ENCODE measurements around the gene ST13.
"Not testable (repeated sequence)": the region's sequence is repeated elsewhere in the genome, so short reads cannot be mapped to it uniquely, and the experiment has no call there.

Gene ST13

DNA sequence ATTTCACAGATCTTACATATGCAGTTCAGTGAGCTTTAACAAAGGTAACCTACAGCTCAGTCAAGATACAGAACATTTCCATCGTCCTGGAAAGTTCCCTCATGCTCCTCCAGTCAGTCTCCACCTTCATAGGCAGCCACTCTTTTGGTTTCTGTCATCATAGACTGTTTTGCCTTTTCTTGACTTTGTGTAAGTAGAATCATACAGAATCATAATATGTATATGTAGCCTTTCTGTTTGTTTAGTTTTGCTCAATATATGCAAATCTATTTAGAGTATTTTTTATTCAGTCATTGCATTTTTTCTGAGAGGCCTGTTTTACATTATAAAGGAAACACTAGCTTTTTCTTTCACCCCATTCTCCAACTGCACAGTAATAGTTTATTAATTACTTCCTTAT, 20.5 kb upstream of the ST13 start:
- H4K8ac ChIP-seq (ENCODE audit: low read depth, low read length), result no peak overlapping the region
- no peaks in the 10 kb centered on the region for H3K27me3 ChIP-seq (ENCODE audit: insufficient read depth, low read length)
- H2AK5ac ChIP-seq (ENCODE audit: low read length), result no peak overlapping the region
- H4K91ac ChIP-seq (ENCODE audit: low read depth, low read length), result no peak overlapping the region
- H3K9me3 ChIP-seq (ENCODE audit: insufficient read depth, low read depth, low read length), result no peaks in the 10 kb centered on the region
- no peak overlapping the region for H4K12ac ChIP-seq (ENCODE audit: low read depth, low read length)
- no peaks in the 10 kb centered on the region for H3K79me1 ChIP-seq (ENCODE audit: low read length)
- H2BK5ac ChIP-seq (ENCODE audit: low read depth, low read length, poor library complexity), result no peak overlapping the region
- H3K4ac ChIP-seq (ENCODE audit: low read depth, low read length), result no peak overlapping the region
- no peak overlapping the region for H3K23ac ChIP-seq (ENCODE audit: low read length)
- no CpG with 5 or more reads among the region's 1 CpG for WGBS (ENCODE audit: extremely low coverage, insufficient coverage, insufficient read length)
- no peak overlapping the region for H3K27ac ChIP-seq (ENCODE audit: low read depth, low read length)
- no peak overlapping the region for H3K18ac ChIP-seq (ENCODE audit: low read length)
- no peak overlapping the region for H2BK120ac ChIP-seq (ENCODE audit: insufficient read depth, low read length, poor library complexity)
- no peaks in the 10 kb centered on the region for H3K79me2 ChIP-seq (ENCODE audit: control insufficient read depth, insufficient read depth, low read length, poor library complexity)
- DNase-seq, result no peak
- H3K4me3 ChIP-seq (ENCODE audit: low read depth, low read length), result no peak overlapping the region
- no peaks in the 10 kb centered on the region for H3K4me1 ChIP-seq (ENCODE audit: control insufficient read depth in 1 of 2, insufficient read depth in 2 of 2, low read length in 2 of 2)
- H3K9ac ChIP-seq (ENCODE audit: low read length), result no peak overlapping the region
- no peak overlapping the region for H2AFZ ChIP-seq (ENCODE audit: insufficient read depth, low read length, poor library complexity)
- H2BK12ac ChIP-seq (ENCODE audit: low read length), result no peak overlapping the region
- no peak overlapping the region for H3K14ac ChIP-seq (ENCODE audit: low read length)
- no peak overlapping the region for H3K4me2 ChIP-seq (ENCODE audit: low read length)
- H3K36me3 ChIP-seq (ENCODE audit: control insufficient read depth in 1 of 2, insufficient read depth in 2 of 2, low read length in 2 of 2), result peaks cover 3 to 10% of the 10 kb centered on the region in 2 experiments

DNA sequence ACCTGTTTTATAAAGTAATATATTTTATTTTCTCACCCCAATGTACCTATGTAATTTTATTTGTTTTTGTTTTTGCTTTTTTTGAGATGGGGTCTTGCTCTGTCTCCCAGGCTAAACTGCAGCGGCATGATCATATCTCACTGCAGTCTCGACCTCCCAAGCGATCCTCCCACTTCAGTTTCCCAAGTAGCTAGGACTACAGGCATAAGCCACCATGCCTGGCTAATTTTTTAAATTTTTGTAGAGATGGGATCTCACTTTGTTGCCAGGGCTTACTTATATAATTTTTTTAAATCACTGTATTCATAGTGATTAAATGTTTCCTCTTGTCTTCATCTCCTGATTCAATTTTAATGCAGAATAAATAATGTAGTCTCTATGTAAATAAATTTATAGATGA, 18.7 kb upstream of the ST13 start:
- Histone ChIP-seq H4K8ac (ENCODE audit: low read depth, low read length) (no peak overlapping the region), H3K36me3 (ENCODE audit: control insufficient read depth in 1 of 2, insufficient read depth in 2 of 2, low read length in 2 of 2) (peaks cover 5 to 6% of the 10 kb centered on the region in 2 experiments), H3K79me1 (ENCODE audit: low read length) (no peaks in the 10 kb centered on the region), H2BK12ac (ENCODE audit: low read length) (no peak overlapping the region), H3K27me3 (ENCODE audit: insufficient read depth, low read length) (no peaks in the 10 kb centered on the region), H4K91ac (ENCODE audit: low read depth, low read length) (no peak overlapping the region), H3K4me1 (ENCODE audit: control insufficient read depth in 1 of 2, insufficient read depth in 2 of 2, low read length in 2 of 2) (no peaks in the 10 kb centered on the region), H2BK120ac (ENCODE audit: insufficient read depth, low read length, poor library complexity) (no peak overlapping the region), H3K9me3 (ENCODE audit: insufficient read depth, low read depth, low read length) (no peaks in the 10 kb centered on the region), H2BK5ac (ENCODE audit: low read depth, low read length, poor library complexity) (no peak overlapping the region), H3K4ac (ENCODE audit: low read depth, low read length) (no peak overlapping the region), H3K27ac (ENCODE audit: low read depth, low read length) (no peak overlapping the region), H2AK5ac (ENCODE audit: low read length) (no peak overlapping the region), H4K12ac (ENCODE audit: low read depth, low read length) (no peak overlapping the region), H3K4me2 (ENCODE audit: low read length) (no peak overlapping the region), H3K23ac (ENCODE audit: low read length) (no peak overlapping the region), H3K18ac (ENCODE audit: low read length) (no peak overlapping the region), H3K79me2 (ENCODE audit: control insufficient read depth, insufficient read depth, low read length, poor library complexity) (no peaks in the 10 kb centered on the region), H3K9ac (ENCODE audit: low read length) (no peak overlapping the region), H2AFZ (ENCODE audit: insufficient read depth, low read length, poor library complexity) (no peak overlapping the region), H3K14ac (ENCODE audit: low read length) (no peak overlapping the region), H3K4me3 (ENCODE audit: low read depth, low read length) (no peak overlapping the region)
- WGBS (ENCODE audit: extremely low coverage, insufficient coverage, insufficient read length), result no CpG with 5 or more reads among the region's 3 CpGs
- peak; percentile 51 to 75 for DNase-seq

GRCh38 chr22:40874016-40874415, 17.6 kb upstream of the ST13 start:
- H3K4me1 ChIP-seq (ENCODE audit: control insufficient read depth in 1 of 2, insufficient read depth in 2 of 2, low read length in 2 of 2), result no peaks in the 10 kb centered on the region
- no peak overlapping the region for H2BK12ac ChIP-seq (ENCODE audit: low read length)
- DNase-seq, result no peak
- no peak overlapping the region for H3K27ac ChIP-seq (ENCODE audit: low read depth, low read length)
- no peak overlapping the region for H3K4ac ChIP-seq (ENCODE audit: low read depth, low read length)
- no peak overlapping the region for H4K8ac ChIP-seq (ENCODE audit: low read depth, low read length)
- H2AFZ ChIP-seq (ENCODE audit: insufficient read depth, low read length, poor library complexity), result no peak overlapping the region
- H3K4me3 ChIP-seq (ENCODE audit: low read depth, low read length), result no peak overlapping the region
- no peaks in the 10 kb centered on the region for H3K79me1 ChIP-seq (ENCODE audit: low read length)
- WGBS (ENCODE audit: extremely low coverage, insufficient coverage, insufficient read length), result no CpG with 5 or more reads among the region's 3 CpGs
- H3K9me3 ChIP-seq (ENCODE audit: insufficient read depth, low read depth, low read length), result no peaks in the 10 kb centered on the region
- H3K79me2 ChIP-seq (ENCODE audit: control insufficient read depth, insufficient read depth, low read length, poor library complexity), result no peaks in the 10 kb centered on the region
- H3K9ac ChIP-seq (ENCODE audit: low read length), result no peak overlapping the region
- H3K23ac ChIP-seq (ENCODE audit: low read length), result no peak overlapping the region
- H3K14ac ChIP-seq (ENCODE audit: low read length), result no peak overlapping the region
- H3K4me2 ChIP-seq (ENCODE audit: low read length), result no peak overlapping the region
- no peak overlapping the region for H4K91ac ChIP-seq (ENCODE audit: low read depth, low read length)
- H4K12ac ChIP-seq (ENCODE audit: low read depth, low read length), result no peak overlapping the region
- no peaks in the 10 kb centered on the region for H3K27me3 ChIP-seq (ENCODE audit: insufficient read depth, low read length)
- H2BK5ac ChIP-seq (ENCODE audit: low read depth, low read length, poor library complexity), result no peak overlapping the region
- no peak overlapping the region for H2AK5ac ChIP-seq (ENCODE audit: low read length)
- no peak overlapping the region for H2BK120ac ChIP-seq (ENCODE audit: insufficient read depth, low read length, poor library complexity)
- no peak overlapping the region for H3K18ac ChIP-seq (ENCODE audit: low read length)
- peaks cover 5 to 8% of the 10 kb centered on the region in 2 experiments for H3K36me3 ChIP-seq (ENCODE audit: control insufficient read depth in 1 of 2, insufficient read depth in 2 of 2, low read length in 2 of 2)

DNA sequence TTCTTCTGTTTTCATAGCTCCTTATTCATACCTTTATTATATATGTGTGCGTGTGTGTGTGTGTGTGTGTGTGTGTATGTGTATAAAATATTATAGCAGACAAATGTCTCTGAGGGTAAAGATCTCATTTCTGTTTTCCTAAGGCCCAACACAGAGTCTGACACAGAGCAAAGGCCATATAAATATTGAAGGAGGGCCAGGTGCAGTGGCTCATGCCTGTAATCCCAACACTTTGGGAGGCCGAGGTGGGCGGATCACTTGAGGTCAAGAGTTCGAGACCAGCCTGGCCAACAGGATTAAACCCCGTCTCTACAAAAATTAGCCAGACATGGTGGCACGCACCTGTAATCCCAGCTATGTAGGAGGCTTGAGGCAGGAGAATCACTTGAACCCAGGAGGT, 11.9 kb upstream of the ST13 start:
- H3K9me3 ChIP-seq (ENCODE audit: insufficient read depth, low read depth, low read length); H3K27me3 ChIP-seq (ENCODE audit: insufficient read depth, low read length); H3K79me1 ChIP-seq (ENCODE audit: low read length); H2BK12ac ChIP-seq (ENCODE audit: low read length); H4K8ac ChIP-seq (ENCODE audit: low read depth, low read length); H3K4ac ChIP-seq (ENCODE audit: low read depth, low read length); H2AFZ ChIP-seq (ENCODE audit: insufficient read depth, low read length, poor library complexity); H2BK120ac ChIP-seq (ENCODE audit: insufficient read depth, low read length, poor library complexity); H4K12ac ChIP-seq (ENCODE audit: low read depth, low read length); H3K14ac ChIP-seq (ENCODE audit: low read length); H3K23ac ChIP-seq (ENCODE audit: low read length); H3K36me3 ChIP-seq (ENCODE audit: control insufficient read depth in 1 of 2, insufficient read depth in 2 of 2, low read length in 2 of 2); H2BK5ac ChIP-seq (ENCODE audit: low read depth, low read length, poor library complexity); H3K79me2 ChIP-seq (ENCODE audit: control insufficient read depth, insufficient read depth, low read length, poor library complexity); H3K4me3 ChIP-seq (ENCODE audit: low read depth, low read length); H3K4me2 ChIP-seq (ENCODE audit: low read length); H3K9ac ChIP-seq (ENCODE audit: low read length); H4K91ac ChIP-seq (ENCODE audit: low read depth, low read length); H3K18ac ChIP-seq (ENCODE audit: low read length); H3K27ac ChIP-seq (ENCODE audit: low read depth, low read length); DNase-seq; H2AK5ac ChIP-seq (ENCODE audit: low read length); H3K4me1 ChIP-seq (ENCODE audit: control insufficient read depth in 1 of 2, insufficient read depth in 2 of 2, low read length in 2 of 2): not testable (repeated sequence)
- WGBS (ENCODE audit: extremely low coverage, insufficient coverage, insufficient read length), result no CpG with 5 or more reads among the region's 6 CpGs

Measured in trophoblast cell (in vitro differentiated cells and primary cell).